ENCODE results near the gene CLDN3. TPM values are rescaled to one million over a fixed set of nuclear protein-coding genes. Genes with fewer than 3 reads are reported as not detected.

CLDN3 gene
- total RNA-seq, 1 experiment from 2014 or later, result 16.5 TPM

GRCh38 chr7:73812996-73813395 is 42.9 kb upstream of the CLDN3 start:
- Mint-ChIP-seq H3K27ac (no peak overlapping the region), H3K36me3 (ENCODE audit: insufficient read depth in 1 of 3, low read depth in 3 of 3) (no peaks in the 10 kb centered on the region), H3K4me3 (no peak overlapping the region), H3K4me1 (peaks cover 2 to 11% of the 10 kb centered on the region in 2 experiments), H3K9me3 (peaks cover 0 to 3% of the 10 kb centered on the region in 2 experiments; a peak in 1 of 5 replicates), H3K27me3 (ENCODE audit: low read depth) (peaks cover 6% of the 10 kb centered on the region)
- H4K91ac ChIP-seq (ENCODE audit: insufficient read length, low read depth, low read length), result no peak overlapping the region
- peaks cover 2% of the 10 kb centered on the region; the same call in 1 of the 2 replicates for H3K4me1 ChIP-seq (ENCODE audit: insufficient read depth, low read length)
- H4K20me1 ChIP-seq (ENCODE audit: control insufficient read depth, insufficient read depth, insufficient read length), result no peaks in the 10 kb centered on the region
- TF ChIP-seq CTCF (conservative IDR thresholded peaks at IDR 0.05), result no peak
- H3K9ac ChIP-seq (ENCODE audit: extremely low read depth, insufficient read length, low read length), result no peak overlapping the region
- H3K4me2 ChIP-seq (ENCODE audit: insufficient read depth, insufficient read length, low read length), result no peak overlapping the region
- H3T11ph ChIP-seq (ENCODE audit: low read length), result no peak overlapping the region
- no peaks in the 10 kb centered on the region for H3K23me2 ChIP-seq (ENCODE audit: insufficient read length, low read depth, low read length, poor library complexity, severe bottlenecking)
- WGBS (ENCODE audit: extremely low coverage, insufficient read length, low lambda C conversion rate), result no CpG with 5 or more reads among the region's 3 CpGs
- H3K14ac ChIP-seq (ENCODE audit: insufficient read depth, low read length), result no peak overlapping the region
- no peak overlapping the region for H4K5ac ChIP-seq (ENCODE audit: insufficient read length, low read depth, low read length)
- no peaks in the 10 kb centered on the region for H3K79me1 ChIP-seq (ENCODE audit: insufficient read depth, low read depth, low read length, poor library complexity, severe bottlenecking)
- no peaks in the 10 kb centered on the region for H3K79me2 ChIP-seq (ENCODE audit: insufficient read depth, low read length)
- H3K4ac ChIP-seq (ENCODE audit: low read depth, low read length), result no peak overlapping the region
- no peak overlapping the region for H2BK120ac ChIP-seq (ENCODE audit: low read depth, low read length, poor library complexity, severe bottlenecking)
- H2BK5ac ChIP-seq (ENCODE audit: insufficient read length, low read length), result no peak overlapping the region
- no peak overlapping the region for H2BK12ac ChIP-seq (ENCODE audit: insufficient read length, low read depth, low read length)
- H3K18ac ChIP-seq (ENCODE audit: insufficient read length, low read depth, low read length), result no peak overlapping the region
- H2AK5ac ChIP-seq (ENCODE audit: insufficient read length, low read length), result no peak overlapping the region
- H3K27ac ChIP-seq (ENCODE audit: insufficient read length, low read depth, low read length), result no peak overlapping the region
- no peak for DNase-seq
- H2AFZ ChIP-seq (ENCODE audit: low read length), result no peak overlapping the region
- no peak overlapping the region for H2BK20ac ChIP-seq (ENCODE audit: low read depth, low read length, poor library complexity, severe bottlenecking)
- no peaks in the 10 kb centered on the region for H3K27me3 ChIP-seq (ENCODE audit: insufficient read depth, low read length)
- no peak overlapping the region for H3K23ac ChIP-seq (ENCODE audit: insufficient read length, low read depth, low read length)
- no peaks in the 10 kb centered on the region for H3K9me3 ChIP-seq (ENCODE audit: control insufficient read depth, low read depth, low read length)
- H3K56ac ChIP-seq (ENCODE audit: insufficient read length, low read depth, low read length), result no peak overlapping the region
- H2BK15ac ChIP-seq (ENCODE audit: low read depth, low read length), result no peak overlapping the region
- H4K8ac ChIP-seq (replicated peaks; ENCODE audit: insufficient read length, low read depth, low read length), result no peak overlapping the region
